Measurements from ENCODE around the gene MOGAT1.
A peak's percentile ranks its signal among the peaks of the same experiment; 100 is the strongest.

Gene MOGAT1

GRCh38 chr2:222753251-222753824, 81.9 kb downstream of the MOGAT1 start (continued):
- TF ChIP-seq, protein P1, sequence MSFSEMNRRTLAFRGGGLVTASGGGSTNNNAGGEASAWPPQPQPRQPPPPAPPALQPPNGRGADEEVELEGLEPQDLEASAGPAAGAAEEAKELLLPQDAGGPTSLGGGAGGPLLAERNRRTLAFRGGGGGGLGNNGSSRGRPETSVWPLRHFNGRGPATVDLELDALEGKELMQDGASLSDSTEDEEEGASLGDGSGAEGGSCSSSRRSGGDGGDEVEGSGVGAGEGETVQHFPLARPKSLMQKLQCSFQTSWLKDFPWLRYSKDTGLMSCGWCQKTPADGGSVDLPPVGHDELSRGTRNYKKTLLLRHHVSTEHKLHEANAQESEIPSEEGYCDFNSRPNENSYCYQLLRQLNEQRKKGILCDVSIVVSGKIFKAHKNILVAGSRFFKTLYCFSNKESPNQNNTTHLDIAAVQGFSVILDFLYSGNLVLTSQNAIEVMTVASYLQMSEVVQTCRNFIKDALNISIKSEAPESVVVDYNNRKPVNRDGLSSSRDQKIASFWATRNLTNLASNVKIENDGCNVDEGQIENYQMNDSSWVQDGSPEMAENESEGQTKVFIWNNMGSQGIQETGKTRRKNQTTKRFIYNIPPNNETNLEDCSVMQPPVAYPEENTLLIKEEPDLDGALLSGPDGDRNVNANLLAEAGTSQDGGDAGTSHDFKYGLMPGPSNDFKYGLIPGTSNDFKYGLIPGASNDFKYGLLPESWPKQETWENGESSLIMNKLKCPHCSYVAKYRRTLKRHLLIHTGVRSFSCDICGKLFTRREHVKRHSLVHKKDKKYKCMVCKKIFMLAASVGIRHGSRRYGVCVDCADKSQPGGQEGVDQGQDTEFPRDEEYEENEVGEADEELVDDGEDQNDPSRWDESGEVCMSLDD (tag by site-specific recombination; IDR thresholded peaks at IDR 0.05), result no peak
- no peak for TF ChIP-seq ZNF350 (tag by site-specific recombination; IDR thresholded peaks at IDR 0.05)
- TF ChIP-seq WT1 (tag by site-specific recombination; IDR thresholded peaks at IDR 0.05), result peak; percentile 94
- TF ChIP-seq IKZF3 (tag by site-specific recombination; IDR thresholded peaks at IDR 0.05), result no peak
- no peak for TF ChIP-seq ZSCAN16 (tag by site-specific recombination; IDR thresholded peaks at IDR 0.05)
- no peak for TF ChIP-seq ZNF555 (tag by site-specific recombination; conservative IDR thresholded peaks at IDR 0.05)
- no peak for TF ChIP-seq ZNF585B (tag by site-specific recombination; IDR thresholded peaks at IDR 0.05)
- TF ChIP-seq ZNF621 (tag by site-specific recombination; IDR thresholded peaks at IDR 0.05), result no peak
- no peak for TF ChIP-seq ATF2 (tag by site-specific recombination; IDR thresholded peaks at IDR 0.05; ENCODE audit: low read depth)
- no peak for TF ChIP-seq ZNF596 (tag by site-specific recombination; IDR thresholded peaks at IDR 0.05)
- no peak for TF ChIP-seq OVOL3 (tag by site-specific recombination; IDR thresholded peaks at IDR 0.05)
- no peak for TF ChIP-seq ZNF510 (tag by site-specific recombination; IDR thresholded peaks at IDR 0.05; ENCODE audit: insufficient replicate concordance)
- TF ChIP-seq ZNF404 (tag by site-specific recombination; IDR thresholded peaks at IDR 0.05), result no peak
- TF ChIP-seq ZSCAN18 (tag by site-specific recombination; IDR thresholded peaks at IDR 0.05), result no peak
- no peak for TF ChIP-seq ZNF426 (tag by site-specific recombination; IDR thresholded peaks at IDR 0.05)
- no peak for TF ChIP-seq ZNF324 (tag by site-specific recombination; IDR thresholded peaks at IDR 0.05)
- TF ChIP-seq ZNF16 (tag by site-specific recombination; IDR thresholded peaks at IDR 0.05; ENCODE audit: low read depth), result no peak
- TF ChIP-seq, protein P2, sequence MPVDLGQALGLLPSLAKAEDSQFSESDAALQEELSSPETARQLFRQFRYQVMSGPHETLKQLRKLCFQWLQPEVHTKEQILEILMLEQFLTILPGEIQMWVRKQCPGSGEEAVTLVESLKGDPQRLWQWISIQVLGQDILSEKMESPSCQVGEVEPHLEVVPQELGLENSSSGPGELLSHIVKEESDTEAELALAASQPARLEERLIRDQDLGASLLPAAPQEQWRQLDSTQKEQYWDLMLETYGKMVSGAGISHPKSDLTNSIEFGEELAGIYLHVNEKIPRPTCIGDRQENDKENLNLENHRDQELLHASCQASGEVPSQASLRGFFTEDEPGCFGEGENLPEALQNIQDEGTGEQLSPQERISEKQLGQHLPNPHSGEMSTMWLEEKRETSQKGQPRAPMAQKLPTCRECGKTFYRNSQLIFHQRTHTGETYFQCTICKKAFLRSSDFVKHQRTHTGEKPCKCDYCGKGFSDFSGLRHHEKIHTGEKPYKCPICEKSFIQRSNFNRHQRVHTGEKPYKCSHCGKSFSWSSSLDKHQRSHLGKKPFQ (tag by site-specific recombination; IDR thresholded peaks at IDR 0.05), result no peak
- TF ChIP-seq ZNF707 (tag by site-specific recombination; IDR thresholded peaks at IDR 0.05), result no peak
- TF ChIP-seq, protein P3, sequence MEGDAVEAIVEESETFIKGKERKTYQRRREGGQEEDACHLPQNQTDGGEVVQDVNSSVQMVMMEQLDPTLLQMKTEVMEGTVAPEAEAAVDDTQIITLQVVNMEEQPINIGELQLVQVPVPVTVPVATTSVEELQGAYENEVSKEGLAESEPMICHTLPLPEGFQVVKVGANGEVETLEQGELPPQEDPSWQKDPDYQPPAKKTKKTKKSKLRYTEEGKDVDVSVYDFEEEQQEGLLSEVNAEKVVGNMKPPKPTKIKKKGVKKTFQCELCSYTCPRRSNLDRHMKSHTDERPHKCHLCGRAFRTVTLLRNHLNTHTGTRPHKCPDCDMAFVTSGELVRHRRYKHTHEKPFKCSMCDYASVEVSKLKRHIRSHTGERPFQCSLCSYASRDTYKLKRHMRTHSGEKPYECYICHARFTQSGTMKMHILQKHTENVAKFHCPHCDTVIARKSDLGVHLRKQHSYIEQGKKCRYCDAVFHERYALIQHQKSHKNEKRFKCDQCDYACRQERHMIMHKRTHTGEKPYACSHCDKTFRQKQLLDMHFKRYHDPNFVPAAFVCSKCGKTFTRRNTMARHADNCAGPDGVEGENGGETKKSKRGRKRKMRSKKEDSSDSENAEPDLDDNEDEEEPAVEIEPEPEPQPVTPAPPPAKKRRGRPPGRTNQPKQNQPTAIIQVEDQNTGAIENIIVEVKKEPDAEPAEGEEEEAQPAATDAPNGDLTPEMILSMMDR (tag by site-specific recombination; IDR thresholded peaks at IDR 0.05), result no peak
- no peak for TF ChIP-seq HOXC10 (CRISPR knock-in tag; IDR thresholded peaks at IDR 0.05)
- TF ChIP-seq ZNF146 (tag by site-specific recombination; IDR thresholded peaks at IDR 0.05), result no peak
- TF ChIP-seq ZBTB17 (tag by site-specific recombination; IDR thresholded peaks at IDR 0.05), result no peak
- no peak for TF ChIP-seq ZNF549 (tag by site-specific recombination; IDR thresholded peaks at IDR 0.05)
- no peak for TF ChIP-seq ZNF221 (tag by site-specific recombination; IDR thresholded peaks at IDR 0.05; ENCODE audit: borderline replicate concordance)
- TF ChIP-seq INSM2 (tag by site-specific recombination; IDR thresholded peaks at IDR 0.05), result no peak
- TF ChIP-seq ZNF121 (tag by site-specific recombination; IDR thresholded peaks at IDR 0.05), result no peak
- no peak for TF ChIP-seq ZNF155 (tag by site-specific recombination; IDR thresholded peaks at IDR 0.05)
- TF ChIP-seq ZNF639 (tag by site-specific recombination; IDR thresholded peaks at IDR 0.05), result no peak

Measured in HEK293 (cell line).